ENCODE data around the gene ITFG1. TPM values are rescaled to one million over a fixed set of nuclear protein-coding genes. Genes with fewer than 3 reads are reported as not detected.

ITFG1 gene
- total RNA-seq, 1 donor from 2014 or later: 50.0 TPM

DNA sequence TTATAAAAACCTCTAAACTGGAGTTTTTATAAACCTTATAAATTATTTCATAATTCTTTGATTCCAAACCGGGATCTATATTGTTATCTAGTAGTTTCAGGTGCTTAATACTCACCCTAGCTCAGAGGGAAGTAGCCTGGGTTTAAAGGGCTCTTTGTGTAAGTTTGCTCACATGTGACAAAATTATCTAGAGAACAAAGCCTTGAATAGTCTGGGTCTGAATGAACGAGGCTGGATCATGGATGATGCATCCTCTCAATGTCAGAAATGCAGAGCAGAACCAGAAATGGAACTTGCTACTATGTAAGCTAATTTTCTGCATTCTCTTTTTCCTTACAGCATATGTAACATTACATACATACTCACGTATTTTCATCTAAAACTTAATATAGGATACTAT is 213.2 kb downstream of the ITFG1 start:
- no peak overlapping the region for H3K4me3 ChIP-seq
- no peaks in the 10 kb centered on the region for H3K36me3 ChIP-seq
- H3K27me3 ChIP-seq (ENCODE audit: low read depth): no peaks in the 10 kb centered on the region
- intact Hi-C loops (cut with DNase I): no loop called here
- no peaks in the 10 kb centered on the region for H3K4me1 ChIP-seq
- H3K9me3 ChIP-seq: no peaks in the 10 kb centered on the region
- ATAC-seq: no peak
- TF ChIP-seq, protein P1, sequence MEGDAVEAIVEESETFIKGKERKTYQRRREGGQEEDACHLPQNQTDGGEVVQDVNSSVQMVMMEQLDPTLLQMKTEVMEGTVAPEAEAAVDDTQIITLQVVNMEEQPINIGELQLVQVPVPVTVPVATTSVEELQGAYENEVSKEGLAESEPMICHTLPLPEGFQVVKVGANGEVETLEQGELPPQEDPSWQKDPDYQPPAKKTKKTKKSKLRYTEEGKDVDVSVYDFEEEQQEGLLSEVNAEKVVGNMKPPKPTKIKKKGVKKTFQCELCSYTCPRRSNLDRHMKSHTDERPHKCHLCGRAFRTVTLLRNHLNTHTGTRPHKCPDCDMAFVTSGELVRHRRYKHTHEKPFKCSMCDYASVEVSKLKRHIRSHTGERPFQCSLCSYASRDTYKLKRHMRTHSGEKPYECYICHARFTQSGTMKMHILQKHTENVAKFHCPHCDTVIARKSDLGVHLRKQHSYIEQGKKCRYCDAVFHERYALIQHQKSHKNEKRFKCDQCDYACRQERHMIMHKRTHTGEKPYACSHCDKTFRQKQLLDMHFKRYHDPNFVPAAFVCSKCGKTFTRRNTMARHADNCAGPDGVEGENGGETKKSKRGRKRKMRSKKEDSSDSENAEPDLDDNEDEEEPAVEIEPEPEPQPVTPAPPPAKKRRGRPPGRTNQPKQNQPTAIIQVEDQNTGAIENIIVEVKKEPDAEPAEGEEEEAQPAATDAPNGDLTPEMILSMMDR (IDR thresholded peaks at IDR 0.05): no peak
- no peak overlapping the region for H3K27ac ChIP-seq
- DNase-seq: no peak

DNA sequence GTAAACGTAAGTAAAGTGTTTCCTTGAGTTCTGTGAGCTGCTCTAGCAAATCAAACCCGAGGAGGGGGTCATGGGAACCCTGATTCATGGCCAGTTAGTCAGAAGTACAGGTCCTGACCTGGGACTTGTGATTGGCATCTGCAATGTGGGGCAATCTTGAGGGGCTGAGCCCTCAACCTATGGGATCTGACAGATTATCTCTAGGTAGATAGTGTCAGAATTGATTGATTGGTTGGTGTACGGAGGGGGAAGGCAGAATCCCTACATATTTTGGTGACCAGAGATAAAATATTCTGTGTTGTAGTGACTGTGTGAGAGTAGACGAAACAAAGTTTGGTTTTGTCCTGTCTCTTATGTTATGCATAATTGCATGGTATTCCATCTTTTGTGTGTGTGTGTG is 216.7 kb downstream of the ITFG1 start:
- DNase-seq (no peak), ATAC-seq (no peak)
- no peak overlapping the region for H3K27ac ChIP-seq
- intact Hi-C loops (cut with DNase I): no loop called here
- no peaks in the 10 kb centered on the region for H3K4me1 ChIP-seq
- H3K9me3 ChIP-seq: no peaks in the 10 kb centered on the region
- TF ChIP-seq, protein P1 (IDR thresholded peaks at IDR 0.05): no peak
- no peaks in the 10 kb centered on the region for H3K27me3 ChIP-seq (ENCODE audit: low read depth)
- H3K4me3 ChIP-seq: no peak overlapping the region
- H3K36me3 ChIP-seq: no peaks in the 10 kb centered on the region

DNA sequence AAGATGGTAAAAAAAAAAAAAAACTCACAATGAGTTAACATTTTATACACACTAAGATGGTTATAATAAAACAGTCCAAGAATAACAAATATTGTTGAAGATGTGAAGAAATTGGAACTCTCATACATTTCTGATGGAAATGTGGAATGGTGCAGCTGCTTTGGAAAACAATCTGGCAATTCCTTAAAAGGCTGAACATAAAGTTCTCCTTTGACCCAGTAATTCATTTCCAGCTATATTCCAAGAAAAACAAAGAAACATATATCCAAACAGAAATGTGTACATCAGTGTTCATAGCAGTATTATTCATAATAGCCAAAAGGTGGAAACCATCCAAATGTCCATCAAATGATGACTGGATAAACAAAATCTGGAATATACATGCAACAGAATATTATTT is 219.8 kb downstream of the ITFG1 start:
- H3K4me1 ChIP-seq: no peaks in the 10 kb centered on the region
- ATAC-seq (no peak), DNase-seq (no peak)
- H3K4me3 ChIP-seq: no peak overlapping the region
- no peak overlapping the region for H3K27ac ChIP-seq
- intact Hi-C loops (cut with DNase I): no loop called here
- H3K36me3 ChIP-seq: no peaks in the 10 kb centered on the region
- no peaks in the 10 kb centered on the region for H3K9me3 ChIP-seq
- H3K27me3 ChIP-seq (ENCODE audit: low read depth): no peaks in the 10 kb centered on the region
- TF ChIP-seq, protein P1 (IDR thresholded peaks at IDR 0.05): no peak

DNA sequence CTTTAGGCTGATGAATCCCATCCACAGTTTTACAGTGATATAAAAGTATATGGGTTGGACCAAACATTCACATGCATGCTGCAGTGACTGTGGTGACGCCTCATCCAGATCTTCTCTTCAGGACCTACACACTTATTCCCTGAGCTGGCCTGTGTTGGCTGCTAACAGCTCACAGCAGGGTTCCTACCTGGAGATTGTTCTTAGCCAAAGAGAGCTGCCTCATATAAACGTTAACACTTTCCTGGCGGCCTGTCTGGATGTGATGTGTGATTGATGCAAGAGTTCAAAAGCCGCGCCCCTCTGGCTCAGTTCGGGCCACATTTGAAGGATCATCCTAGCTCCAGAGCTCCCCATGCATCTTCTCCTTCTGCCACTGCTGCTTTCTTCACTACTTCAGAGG is 224.1 kb downstream of the ITFG1 start:
- H3K4me1 ChIP-seq: no peaks in the 10 kb centered on the region
- no peaks in the 10 kb centered on the region for H3K9me3 ChIP-seq
- H3K27ac ChIP-seq: no peak overlapping the region
- ATAC-seq: no peak
- DNase-seq: no peak
- no peaks in the 10 kb centered on the region for H3K27me3 ChIP-seq (ENCODE audit: low read depth)
- H3K36me3 ChIP-seq: no peaks in the 10 kb centered on the region
- TF ChIP-seq, protein P1 (IDR thresholded peaks at IDR 0.05): no peak
- intact Hi-C loops (cut with DNase I): no loop called here
- no peak overlapping the region for H3K4me3 ChIP-seq

DNA sequence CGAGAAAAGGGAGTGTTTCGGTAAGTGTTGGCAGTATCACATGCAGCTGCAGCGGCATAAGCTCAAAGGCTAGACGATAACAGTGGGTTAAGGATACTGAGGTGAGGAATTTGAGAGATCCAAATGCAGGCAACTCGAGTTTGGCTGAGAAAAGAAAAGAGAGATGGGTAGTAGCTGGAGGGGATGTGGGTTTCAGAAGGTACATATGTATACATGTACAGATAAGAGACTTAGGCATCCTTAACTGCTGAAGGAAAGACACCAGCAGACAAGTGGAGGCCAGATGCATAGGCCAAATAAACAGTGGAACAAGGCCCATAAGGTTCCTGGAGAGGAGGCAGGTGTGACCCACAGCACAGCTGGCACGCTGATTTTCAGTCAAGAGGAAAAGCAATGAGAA is 230.6 kb downstream of the ITFG1 start:
- no peak overlapping the region for H3K4me3 ChIP-seq
- H3K27me3 ChIP-seq (ENCODE audit: low read depth): no peaks in the 10 kb centered on the region
- no peaks in the 10 kb centered on the region for H3K9me3 ChIP-seq
- H3K4me1 ChIP-seq: no peaks in the 10 kb centered on the region
- no peak overlapping the region for H3K27ac ChIP-seq
- TF ChIP-seq, protein P1 (IDR thresholded peaks at IDR 0.05): no peak
- DNase-seq (no peak), ATAC-seq (no peak)
- intact Hi-C loops (cut with DNase I): no loop called here
- peaks cover 6% of the 10 kb centered on the region for H3K36me3 ChIP-seq

Data from lower lobe of right lung (tissue), 2 donors.